H1 (cell line): ENCODE data around the gene OR1I1. TPM values are rescaled to one million over a fixed set of nuclear protein-coding genes. Genes with fewer than 3 reads are reported as not detected.

Experiments used
- CTCF ChIA-PET: fragments of 300-600 bp; sonication (Branson Sonifier 250); formaldehyde crosslinking; loops from one replicate; lab custom pipeline; 2021; ENCODE audit not compliant: partially characterized antibody; lab: Charles Lee
- POLR2A ChIA-PET: fragments of 300-600 bp; sonication (Branson Sonifier 250); formaldehyde crosslinking; loops from one replicate; lab custom pipeline; 2021; ENCODE audit warnings: inconsistent platforms; ENCODE audit not compliant: partially characterized antibody; lab: Charles Lee
- DNase-seq, 2 experiments: peaks; one replicate each; pipeline versions ENCODE4 v3.0.0 to v3.0.0-alpha.2; 2010 to 2022; ENCODE audit warnings: low spot score in 2 of 2, low read depth in 1 of 2, mixed read lengths in 1 of 2
- FAIRE-seq: peaks from 2 replicates; lab custom pipeline; 2011; peaks lifted over from hg19 to GRCh38; lab: Jason Lieb, UNC
- H2AFZ ChIP-seq: 2 replicates; pipeline ENCODE4 v1.8.1; 2012; ENCODE audit warnings: low read length, inconsistent platforms
- H2AK5ac ChIP-seq: 2 replicates; pipeline ENCODE4 v1.6.1; 2013; ENCODE audit warnings: low read depth, low read length
- H2BK120ac ChIP-seq: replicated peaks from 2 replicates; pipeline ENCODE3; 2013; ENCODE audit warnings: low read depth, low read length, inconsistent platforms
- H2BK12ac ChIP-seq: 2 replicates; pipeline ENCODE4 v1.6.1; 2013; ENCODE audit warnings: low read depth, low read length
- H2BK15ac ChIP-seq: 2 replicates; pipeline ENCODE4 v1.6.1; 2013; ENCODE audit warnings: low read length
- H2BK20ac ChIP-seq: 2 replicates; pipeline ENCODE4 v1.6.1; 2013; ENCODE audit warnings: low read length
- H2BK5ac ChIP-seq: 2 replicates; pipeline ENCODE4 v1.6.1; 2013; ENCODE audit warnings: low read depth, low read length
- H3K14ac ChIP-seq: 2 replicates; pipeline ENCODE4 v1.6.1; 2013; ENCODE audit warnings: inconsistent platforms; ENCODE audit not compliant: insufficient read length
- H3K18ac ChIP-seq: 2 replicates; pipeline ENCODE4 v1.6.1; 2013; ENCODE audit warnings: low read length; ENCODE audit errors: extremely low read depth
- H3K23ac ChIP-seq: 2 replicates; pipeline ENCODE4 v1.6.1; 2013; ENCODE audit warnings: inconsistent platforms; ENCODE audit not compliant: insufficient read length
- H3K23me2 ChIP-seq: 2 replicates; pipeline ENCODE4 v1.6.1; 2013; ENCODE audit warnings: low read depth, low read length
- H3K27ac ChIP-seq: 2 replicates; pipeline ENCODE4 v1.6.1; 2011; ENCODE audit warnings: low read depth, low read length, inconsistent platforms
- H3K27me3 ChIP-seq, 4 experiments: replicated peaks in 1 of 4; 1 replicate in 1 of 4; 2 replicates in 3 of 4; pipeline versions ENCODE4 v1.6.1 to v1.8.1; 2011 to 2013; ENCODE audit warnings: low read length in 3 of 4, mild to moderate bottlenecking in 3 of 4, inconsistent platforms in 2 of 4, mixed read lengths in 2 of 4, moderate library complexity in 1 of 4; ENCODE audit not compliant: control insufficient read depth in 3 of 4, insufficient read depth in 3 of 4; ENCODE audit errors: extremely low read depth in 1 of 4
- H3K36me3 ChIP-seq, 4 experiments: 2 replicates each; pipeline versions ENCODE4 v1.6.1 to v1.8.1; 2011 to 2013; ENCODE audit warnings: mild to moderate bottlenecking in 4 of 4, low read length in 3 of 4, moderate library complexity in 2 of 4, control low read depth in 1 of 4, inconsistent platforms in 1 of 4; ENCODE audit not compliant: insufficient read depth in 4 of 4, control insufficient read depth in 2 of 4
- H3K4ac ChIP-seq: replicated peaks from 2 replicates; pipeline ENCODE3; 2013; ENCODE audit warnings: low read length, low read depth, mixed read lengths, inconsistent platforms; ENCODE audit not compliant: insufficient read length
- H3K4me1 ChIP-seq, 4 experiments: replicated peaks in 1 of 4; 1 replicate in 1 of 4; 2 replicates in 3 of 4; pipeline versions ENCODE4 v1.6.1 to v1.8.1; 2011 to 2013; ENCODE audit warnings: low read length in 3 of 4, inconsistent platforms in 2 of 4, mixed read lengths in 1 of 4; ENCODE audit not compliant: insufficient read depth in 4 of 4, control insufficient read depth in 3 of 4
- H3K4me2 ChIP-seq, 2 experiments: 2 replicates each; pipeline versions ENCODE4 v1.6.1 to v1.8.1; 2011 to 2013; ENCODE audit warnings: low read depth in 2 of 2, low read length in 2 of 2, control low read depth in 1 of 2, inconsistent platforms in 1 of 2, mild to moderate bottlenecking in 1 of 2; ENCODE audit not compliant: insufficient read depth in 1 of 2
- H3K4me3 ChIP-seq, 4 experiments: fragments of 200-600, 300-600 bp in 1 of 4; sonication (generic), shearing (Covaris generic), sonication (Bioruptor Twin) in 1 of 4; 2 replicates each; pipeline versions ENCODE4 v1.5.1 to v1.8.1; 2011 to 2016; ENCODE audit warnings: low read length in 4 of 4, low read depth in 3 of 4, control low read depth in 2 of 4, inconsistent platforms in 2 of 4, mild to moderate bottlenecking in 2 of 4, mixed read lengths in 1 of 4, moderate library complexity in 1 of 4; ENCODE audit not compliant: insufficient read depth in 2 of 4; ENCODE audit errors: extremely low read depth in 1 of 4
- H3K56ac ChIP-seq: replicated peaks from 2 replicates; pipeline ENCODE3; 2013; ENCODE audit warnings: low read depth, mild to moderate bottlenecking, mixed read lengths, low read length, inconsistent platforms; ENCODE audit not compliant: insufficient read length
- H3K79me1 ChIP-seq: 2 replicates; pipeline ENCODE4 v1.6.1; 2013; ENCODE audit warnings: low read depth, low read length, control low read depth
- H3K79me2 ChIP-seq, 2 experiments: 2 replicates each; pipeline versions ENCODE4 v1.6.1 to v1.8.1; 2012 to 2013; ENCODE audit warnings: low read length in 2 of 2, mild to moderate bottlenecking in 2 of 2, inconsistent platforms in 1 of 2; ENCODE audit not compliant: insufficient read depth in 2 of 2, control insufficient read depth in 1 of 2
- H3K9ac ChIP-seq, 4 experiments: replicated peaks in 1 of 4; 1 replicate in 1 of 4; 2 replicates in 3 of 4; pipeline versions ENCODE4 v1.6.1 to v1.8.1; 2011 to 2013; ENCODE audit warnings: low read depth in 3 of 4, low read length in 3 of 4, control low read depth in 2 of 4, mild to moderate bottlenecking in 2 of 4, moderate library complexity in 2 of 4, inconsistent platforms in 1 of 4; ENCODE audit errors: extremely low read depth in 1 of 4
- H3K9me3 ChIP-seq, 2 experiments: 2 replicates each; pipeline versions ENCODE4 v1.6.1 to v1.8.1; 2012 to 2013; ENCODE audit warnings: mild to moderate bottlenecking in 2 of 2, moderate library complexity in 2 of 2, control low read depth in 1 of 2, inconsistent platforms in 1 of 2, low read depth in 1 of 2, low read length in 1 of 2, mixed read lengths in 1 of 2; ENCODE audit not compliant: insufficient read depth in 2 of 2
- H4K20me1 ChIP-seq, 2 experiments: replicated peaks in 1 of 2; 2 replicates each; pipeline versions ENCODE3 to v1.8.1; 2011 to 2013; ENCODE audit warnings: inconsistent platforms in 2 of 2, low read length in 2 of 2, mild to moderate bottlenecking in 1 of 2; ENCODE audit not compliant: insufficient read depth in 2 of 2, control insufficient read depth in 1 of 2
- H4K5ac ChIP-seq: 2 replicates; pipeline ENCODE4 v1.6.1; 2013; ENCODE audit warnings: low read length, low read depth, mixed read lengths, inconsistent platforms; ENCODE audit not compliant: insufficient read length
- H4K8ac ChIP-seq: 2 replicates; pipeline ENCODE4 v1.8.0; 2013; ENCODE audit warnings: mild to moderate bottlenecking, moderate library complexity, low read length, inconsistent platforms; ENCODE audit not compliant: insufficient read depth; ENCODE audit errors: extremely low read depth
- H4K91ac ChIP-seq: replicated peaks from 2 replicates; pipeline ENCODE3; 2013; ENCODE audit warnings: low read length, mixed read lengths, inconsistent platforms; ENCODE audit not compliant: insufficient read length
- JUND ChIP-seq: IDR thresholded peaks from 2 replicates; pipeline ENCODE4 v1.6.1; 2011; ENCODE audit warnings: mild to moderate bottlenecking, improper control_type of control experiment, low read length
- PHF8 ChIP-seq: fragments of 200-600 bp; sonication (generic); conservative IDR thresholded peaks from 2 replicates; pipeline ENCODE4 v1.7.1; 2012; ENCODE audit warnings: low read depth, mild to moderate bottlenecking, inconsistent platforms, low read length, moderate library complexity
- WGBS, 2 experiments: shearing (Covaris generic) in 1 of 2; methylation state at CpG; one replicate each; pipeline versions ENCODE4 v1.1.6 to v1.1.7; 2013 to 2015; ENCODE audit warnings: low lambda C conversion rate in 2 of 2, mixed read lengths in 2 of 2, inconsistent platforms in 1 of 2, low coverage in 1 of 2, missing lambda C conversion rate in 1 of 2; ENCODE audit not compliant: insufficient replicate concordance in 2 of 2, insufficient coverage in 1 of 2, insufficient read length in 1 of 2; ENCODE audit errors: extremely low coverage in 1 of 2, missing lambda C conversion rate in 1 of 2; 5-methylcytosine and 5-hydroxymethylcytosine counted together
- polyA plus RNA-seq, 7 experiments: library from polyadenylated mRNA; depleted of rRNA in 3 of 7; stranded (reverse) in 5 of 7; unstranded in 2 of 7; fragments of >200 nt in 5 of 7; fragments of 200-250 nt in 2 of 7; gene quantifications; 1 replicate in 5 of 7; 2 replicates in 1 of 7; 4 replicates in 1 of 7; pipeline versions ENCODE4 v1.2.1 to v1.2.3, GENCODE V29; 2011 to 2013; ENCODE audit warnings: missing spikeins in 2 of 7, mixed read lengths in 2 of 7
- total RNA-seq: library from RNA; stranded (reverse); fragmentation: NEBNext Ultra II Directional; extraction: Animal tissue kit (Norgen Biotek cat#: 25700); gene quantifications from 2 replicates; pipeline ENCODE4 v1.2.1, GENCODE V29; 2021

OR1I1 gene
- total and polyA plus RNA-seq, 2 of the 8 experiments (the other 6 are each of a cell fraction or from before 2014, with no cell fraction given): not detected

DNA sequence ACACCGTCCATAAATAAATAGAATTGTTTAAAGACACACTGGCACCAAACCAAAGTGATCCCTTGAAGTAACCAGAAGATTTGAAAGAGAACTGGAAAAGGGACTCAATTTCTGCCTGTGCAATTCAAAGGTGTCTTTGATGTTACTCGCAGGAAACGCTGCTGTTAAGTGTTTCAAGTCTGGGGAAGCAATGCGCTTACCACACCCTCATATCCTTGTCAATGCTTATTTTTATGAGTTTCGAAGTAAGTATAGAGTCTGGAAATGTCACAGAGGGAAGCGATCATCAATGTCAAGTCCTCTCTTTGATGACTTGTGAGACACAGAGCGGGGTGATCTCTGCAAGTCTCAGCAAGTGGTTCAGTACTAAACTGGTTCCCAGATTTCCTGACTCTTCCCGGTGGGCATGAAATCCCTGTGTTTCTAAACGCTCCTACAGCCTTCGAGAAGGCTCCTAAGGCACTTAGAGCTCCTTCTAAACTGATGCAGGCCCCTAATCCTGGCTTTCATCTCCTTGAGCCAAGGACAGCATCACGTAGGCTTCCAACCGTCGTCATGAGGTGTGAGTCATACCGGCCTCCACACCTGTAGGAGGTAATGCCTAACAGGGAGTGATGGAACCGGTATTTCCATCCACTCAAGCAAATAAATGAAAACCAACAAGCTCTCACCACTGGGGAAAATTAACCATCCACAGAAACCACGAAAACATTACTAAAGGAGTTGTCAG lies 48.0 kb downstream of the OR1I1 start:
- Histone ChIP-seq H3K4ac (no peak overlapping the region), H2BK120ac (no peak overlapping the region), H2BK20ac (no peak overlapping the region), H4K5ac (no peak overlapping the region), H4K8ac (no peak overlapping the region; the same call in 1 of the 2 replicates), H3K9ac (no peak overlapping the region), H4K91ac (no peak overlapping the region), H3K23me2 (peaks cover 2% of the 10 kb centered on the region; the same call in 1 of the 2 replicates), H3K79me2 (no peaks in the 10 kb centered on the region), H3K9me3 (no peaks in the 10 kb centered on the region), H3K27me3 (no peaks in the 10 kb centered on the region), H2BK5ac (no peak overlapping the region), H3K18ac (no peak overlapping the region), H3K4me2 (no peak overlapping the region), H4K20me1 (no peaks in the 10 kb centered on the region), H3K23ac (no peak overlapping the region), H3K4me1 (peaks cover 0 to 2% (median 0%) of the 10 kb centered on the region in 4 experiments; a peak in 1 of 7 replicates), H3K79me1 (no peaks in the 10 kb centered on the region), H3K4me3 (no peak overlapping the region), H3K36me3 (no peaks in the 10 kb centered on the region), H2BK12ac (no peak overlapping the region), H3K27ac (no peak overlapping the region), H3K14ac (no peak overlapping the region), H2AFZ (peak overlapping the region; percentile 68), H2AK5ac (peak overlapping the region; percentile 24; the same call in 1 of the 2 replicates), H2BK15ac (0 out of 2 replicates have a peak overlapping the region, but pooled peaks have one; percentile 46), H3K56ac (no peak overlapping the region)
- TF ChIP-seq PHF8 (no peak), JUND (peak; percentile 38; the same call in 1 of the 2 replicates)
- FAIRE-seq (no peak), DNase-seq (no peak)
- ChIA-PET POLR2A (interaction anchor here (0.8 to 1.9 kb wide), 2 partner anchors 13 to 16 kb away, joined by 4 read pairs; no protein-coding TSS in a partner anchor), CTCF (interaction anchor here (1.2 to 2.0 kb wide), 2 partner anchors 23 to 29 kb away, joined by 4 to 5 read pairs; no protein-coding TSS in a partner anchor)
- 85% methylated on average over 16 of the region's 16 CpGs; no CpG with 5 or more reads in 1 of the 2 experiments for whole genome bisulfite sequencing, 2 experiments
